ENCODE data around the gene ERH. TPM values are rescaled to one million over a fixed set of nuclear protein-coding genes. Genes with fewer than 3 reads are reported as not detected.

The ERH gene
- 295 and 612 TPM in 2 replicates for total RNA-seq (ENCODE audit: low replicate concordance)

DNA sequence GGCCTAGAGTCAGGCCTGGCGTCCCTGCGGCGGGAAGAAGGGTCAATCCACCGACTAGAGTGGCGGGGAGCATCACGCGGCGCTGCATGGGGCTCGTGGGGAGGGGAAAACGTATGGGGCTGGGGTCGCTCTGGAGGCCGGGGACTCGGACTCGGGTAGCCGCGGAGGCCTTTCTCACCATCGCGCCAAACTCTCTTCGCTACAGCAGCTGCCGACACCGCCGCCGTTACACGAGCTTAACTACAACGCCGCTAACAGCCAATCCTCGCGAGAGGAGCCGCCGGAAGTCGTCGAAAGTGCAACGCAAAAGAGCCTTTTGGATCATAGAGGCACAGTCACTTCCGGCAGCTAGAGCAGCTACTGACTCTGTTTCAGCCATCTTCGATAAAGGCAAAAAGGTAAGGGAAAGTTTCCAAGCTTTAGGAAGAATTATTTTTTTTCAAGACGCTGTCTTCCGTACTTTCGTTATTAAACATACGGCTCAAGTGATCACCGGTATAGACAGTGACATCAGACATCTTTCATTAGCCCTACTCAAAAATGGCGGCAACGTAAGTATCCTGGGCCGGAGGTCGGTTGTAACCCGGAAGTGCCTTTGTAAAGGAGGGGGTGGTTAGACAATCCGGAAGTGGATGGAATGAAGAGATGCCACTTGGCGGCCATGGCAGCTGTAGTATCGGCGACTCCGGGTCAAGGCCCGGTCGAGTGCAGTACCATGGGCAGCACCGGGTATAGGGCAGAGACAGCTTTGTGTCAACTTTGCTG is at the start of gene ERH, which contains the start of gene SLC39A9:
ERH (minus strand) TSS at position 247 of the 765 bp plus-strand sequence; CDS start at position 181, 66 bp downstream.
SLC39A9 (plus strand) TSS at position 640 of the 765 bp plus-strand sequence. CDS start 678 bp downstream, outside the sequence.

Other genes starting within 250 kb of the ERH start
- gene DCAF5, start 245.2 kb downstream of the ERH start, total RNA-seq (ENCODE audit: low replicate concordance), result 10.3 and 16.7 TPM in 2 replicates
- gene EXD2, start 206.8 kb downstream of the ERH start, total RNA-seq (ENCODE audit: low replicate concordance), result 11.3 and 12.9 TPM in 2 replicates
- 0.98 and 11.7 TPM in 2 replicates for gene GALNT16, start 138.1 kb downstream of the ERH start, total RNA-seq (ENCODE audit: low replicate concordance)
- gene SLC39A9, start 393 bp upstream of the ERH start, total RNA-seq (ENCODE audit: low replicate concordance), result 105 and 109 TPM in 2 replicates
- gene PLEKHD1, start 86.4 kb upstream of the ERH start, total RNA-seq (ENCODE audit: low replicate concordance), result not detected in 2 replicates
- gene CCDC177, start 176.6 kb upstream of the ERH start, total RNA-seq (ENCODE audit: low replicate concordance), result under 0.01 TPM in 1 of 2 replicates, not detected in the other
- gene SUSD6, start 213.3 kb upstream of the ERH start, total RNA-seq (ENCODE audit: low replicate concordance), result 6.0 and 6.9 TPM in 2 replicates